Lower leg skin (tissue), 4 donors: Measurements from ENCODE around the gene NTPCR. TPM values are rescaled to one million over a fixed set of nuclear protein-coding genes. Genes with fewer than 3 reads are reported as not detected.

Experiments
- DNase-seq, 2 donors: peaks; one replicate each; pipeline ENCODE4 v3.0.0-alpha.2; 2019; ENCODE audit warnings: low spot score in 2 of 2
- H3K4me3 ChIP-seq: fragments of 200-600 bp; sonication (generic); 2 replicates; pipeline ENCODE4 v1.5.1; 2017; ENCODE audit warnings: mild to moderate bottlenecking, low read depth; ENCODE audit not compliant: poor library complexity, severe bottlenecking
- CTCF ChIP-seq, 3 donors: fragments of 450-650 bp; IDR thresholded peaks; one replicate each; pipeline ENCODE4 v1.5.1; 2016; ENCODE audit warnings: antibody characterized with exemption in 3 of 3, mild to moderate bottlenecking in 3 of 3, moderate library complexity in 2 of 3
- POLR2A ChIP-seq, 2 donors: fragments of 450-650 bp; IDR thresholded peaks; one replicate each; pipeline ENCODE4 v1.6.1; 2016 to 2017; ENCODE audit warnings: antibody characterized with exemption in 2 of 2, mild to moderate bottlenecking in 1 of 2, moderate library complexity in 1 of 2
- WGBS, 2 donors: methylation state at CpG; one replicate each; pipeline ENCODE4 v1.1.5; 2018; 5-methylcytosine and 5-hydroxymethylcytosine counted together
- intact Hi-C: fragments of 100-400 bp; cut with DNase I; formaldehyde crosslinking; loops from one replicate; pipeline ENCODE4 v1.15.0; 2023; ENCODE audit warnings: low total_unique reads
- total RNA-seq, 4 donors: library from RNA; depleted of rRNA; stranded (reverse); fragments of >200 nt; gene quantifications; one replicate each; pipeline ENCODE4 v1.1.0, GENCODE V29; 2016

Gene NTPCR
- total RNA-seq, 4 donors from 2014 or later, result 17.8 to 28.5 (median 21.8) TPM

GRCh38 chr1:232904566-232904965 is 45.8 kb upstream of the NTPCR start:
- intact Hi-C loops, result no loop called here
- WGBS, 2 donors, result 33% methylated on average over 1 of the region's 1 CpG
- TF ChIP-seq CTCF (IDR thresholded peaks at IDR 0.05), result no peak
- no peak for TF ChIP-seq POLR2A (IDR thresholded peaks at IDR 0.05)
- no peak overlapping the region for H3K4me3 ChIP-seq
- no peak for DNase-seq

- no peak overlapping the region for H3K4me3 ChIP-seq
- no peak for DNase-seq
- TF ChIP-seq POLR2A (IDR thresholded peaks at IDR 0.05) (no peak), CTCF (IDR thresholded peaks at IDR 0.05) (no peak)
- 81 to 84% methylated on average over 4 of the region's 4 CpGs for WGBS, 2 donors
- intact Hi-C loops, result no loop called here
Observed at GRCh38 chr1:232905331-232906034, 44.9 kb upstream of the NTPCR start.

GRCh38 chr1:232906441-232906840 is 44.0 kb upstream of the NTPCR start:
- WGBS, 2 donors, result 93 to 96% methylated on average over 6 of the region's 6 CpGs
- H3K4me3 ChIP-seq, result no peak overlapping the region
- intact Hi-C loops, result no loop called here
- no peak for TF ChIP-seq POLR2A (IDR thresholded peaks at IDR 0.05)
- no peak for TF ChIP-seq CTCF (IDR thresholded peaks at IDR 0.05)
- no peak for DNase-seq

- DNase-seq, result no peak
- WGBS, 2 donors, result 96 to 97% methylated on average over 7 of the region's 7 CpGs
- TF ChIP-seq POLR2A (IDR thresholded peaks at IDR 0.05) (no peak), CTCF (IDR thresholded peaks at IDR 0.05) (no peak)
- intact Hi-C loops, result no loop called here
- no peak overlapping the region for H3K4me3 ChIP-seq
Observed at GRCh38 chr1:232908831-232909230, 41.6 kb upstream of the NTPCR start.

GRCh38 chr1:232909752-232910151 is 40.7 kb upstream of the NTPCR start:
- no peak overlapping the region for H3K4me3 ChIP-seq
- no peak for DNase-seq
- TF ChIP-seq POLR2A (IDR thresholded peaks at IDR 0.05), result no peak
- TF ChIP-seq CTCF (IDR thresholded peaks at IDR 0.05), result no peak
- WGBS, 2 donors, result 80 to 83% methylated on average over 4 of the region's 4 CpGs
- intact Hi-C loops, result no loop called here
